Measurements from ENCODE around the gene EFCAB11.

DNA sequence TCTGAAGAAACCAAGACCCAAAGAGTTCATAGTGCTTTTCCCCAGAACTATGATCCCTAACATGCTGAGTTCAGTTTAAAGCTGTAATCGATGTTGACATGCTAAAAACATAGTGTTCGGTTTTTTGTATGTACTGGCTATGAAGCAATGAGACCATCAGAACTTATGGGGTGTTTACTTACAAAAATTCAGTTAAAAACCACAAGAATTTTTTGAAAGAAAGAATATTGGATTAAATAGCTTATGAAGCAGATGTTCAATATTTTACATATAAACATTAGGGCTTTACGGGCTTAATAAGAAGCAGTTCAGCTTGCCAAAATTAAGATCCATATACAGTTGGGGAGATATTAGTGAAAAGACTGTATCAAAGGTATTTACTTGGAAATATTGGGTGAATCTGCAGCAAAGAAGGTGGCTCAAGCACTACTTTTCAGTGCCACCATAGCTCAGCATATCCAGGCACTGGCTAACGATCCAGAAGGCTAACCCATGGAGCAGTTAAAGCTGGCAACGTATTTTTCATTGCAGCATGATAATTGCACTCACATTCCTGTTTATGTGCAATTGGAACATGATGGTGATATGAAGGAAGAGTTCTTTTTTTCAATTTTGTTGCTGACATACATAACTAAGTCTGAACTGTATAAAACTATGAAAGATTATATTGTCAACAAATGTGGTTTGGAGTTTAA lies 125.9 kb downstream of the EFCAB11 start:
- TF ChIP-seq POLR2A (IDR thresholded peaks at IDR 0.05): no peak
- TF ChIP-seq, protein P1, sequence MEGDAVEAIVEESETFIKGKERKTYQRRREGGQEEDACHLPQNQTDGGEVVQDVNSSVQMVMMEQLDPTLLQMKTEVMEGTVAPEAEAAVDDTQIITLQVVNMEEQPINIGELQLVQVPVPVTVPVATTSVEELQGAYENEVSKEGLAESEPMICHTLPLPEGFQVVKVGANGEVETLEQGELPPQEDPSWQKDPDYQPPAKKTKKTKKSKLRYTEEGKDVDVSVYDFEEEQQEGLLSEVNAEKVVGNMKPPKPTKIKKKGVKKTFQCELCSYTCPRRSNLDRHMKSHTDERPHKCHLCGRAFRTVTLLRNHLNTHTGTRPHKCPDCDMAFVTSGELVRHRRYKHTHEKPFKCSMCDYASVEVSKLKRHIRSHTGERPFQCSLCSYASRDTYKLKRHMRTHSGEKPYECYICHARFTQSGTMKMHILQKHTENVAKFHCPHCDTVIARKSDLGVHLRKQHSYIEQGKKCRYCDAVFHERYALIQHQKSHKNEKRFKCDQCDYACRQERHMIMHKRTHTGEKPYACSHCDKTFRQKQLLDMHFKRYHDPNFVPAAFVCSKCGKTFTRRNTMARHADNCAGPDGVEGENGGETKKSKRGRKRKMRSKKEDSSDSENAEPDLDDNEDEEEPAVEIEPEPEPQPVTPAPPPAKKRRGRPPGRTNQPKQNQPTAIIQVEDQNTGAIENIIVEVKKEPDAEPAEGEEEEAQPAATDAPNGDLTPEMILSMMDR (IDR thresholded peaks at IDR 0.05): no peak
- TF ChIP-seq EP300 (IDR thresholded peaks at IDR 0.05): no peak

All from ovary (tissue), 3 donors.